Fibroblast of mammary gland (primary cell): ENCODE measurements around the gene APOL6.

Experiments
- DNase-seq: peaks from one replicate; pipeline ENCODE4 v3.0.0-alpha.2; 2010; ENCODE audit warnings: low read depth
- H3K4me3 ChIP-seq: 2 replicates; pipeline ENCODE4 v1.5.1; 2011; ENCODE audit warnings: low read depth, mild to moderate bottlenecking, low read length, moderate library complexity; ENCODE audit not compliant: control insufficient read depth
- TF ChIP-seq, protein P1 (sequence below): conservative IDR thresholded peaks from 2 replicates; pipeline ENCODE4 v1.5.1; 2011; ENCODE audit warnings: low read depth, low read length, inconsistent platforms; ENCODE audit not compliant: control insufficient read depth, insufficient read depth

Gene APOL6

DNA sequence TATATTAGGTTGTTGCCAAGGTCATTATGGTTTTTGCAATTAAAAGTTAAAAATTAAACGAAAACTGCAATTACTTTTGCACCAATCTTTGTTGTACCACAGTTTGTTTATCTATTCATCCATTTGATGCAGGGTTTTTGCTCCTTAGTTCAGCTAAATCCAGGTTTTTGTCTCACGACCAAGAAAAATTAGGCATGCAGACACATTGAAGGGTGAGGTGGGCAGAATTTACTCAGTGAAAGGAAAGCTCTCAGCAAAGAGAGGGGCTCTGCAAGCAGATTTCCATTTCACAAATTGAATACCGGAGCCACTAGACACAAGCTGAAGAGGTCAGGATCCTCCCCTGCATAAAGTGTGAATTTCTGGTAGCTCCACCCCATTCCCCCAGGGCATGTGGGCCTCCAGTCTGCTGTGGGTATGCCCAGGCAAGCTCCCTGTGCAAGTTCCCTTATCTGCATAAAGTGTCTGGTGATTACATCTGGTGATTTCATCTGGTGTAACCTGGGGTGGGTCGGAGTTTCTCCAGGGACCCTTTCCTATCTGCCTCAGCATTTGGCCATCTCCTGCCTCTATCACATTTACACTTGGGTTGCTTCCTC is 33.3 kb downstream of the APOL6 start:
- TF ChIP-seq, protein P1, sequence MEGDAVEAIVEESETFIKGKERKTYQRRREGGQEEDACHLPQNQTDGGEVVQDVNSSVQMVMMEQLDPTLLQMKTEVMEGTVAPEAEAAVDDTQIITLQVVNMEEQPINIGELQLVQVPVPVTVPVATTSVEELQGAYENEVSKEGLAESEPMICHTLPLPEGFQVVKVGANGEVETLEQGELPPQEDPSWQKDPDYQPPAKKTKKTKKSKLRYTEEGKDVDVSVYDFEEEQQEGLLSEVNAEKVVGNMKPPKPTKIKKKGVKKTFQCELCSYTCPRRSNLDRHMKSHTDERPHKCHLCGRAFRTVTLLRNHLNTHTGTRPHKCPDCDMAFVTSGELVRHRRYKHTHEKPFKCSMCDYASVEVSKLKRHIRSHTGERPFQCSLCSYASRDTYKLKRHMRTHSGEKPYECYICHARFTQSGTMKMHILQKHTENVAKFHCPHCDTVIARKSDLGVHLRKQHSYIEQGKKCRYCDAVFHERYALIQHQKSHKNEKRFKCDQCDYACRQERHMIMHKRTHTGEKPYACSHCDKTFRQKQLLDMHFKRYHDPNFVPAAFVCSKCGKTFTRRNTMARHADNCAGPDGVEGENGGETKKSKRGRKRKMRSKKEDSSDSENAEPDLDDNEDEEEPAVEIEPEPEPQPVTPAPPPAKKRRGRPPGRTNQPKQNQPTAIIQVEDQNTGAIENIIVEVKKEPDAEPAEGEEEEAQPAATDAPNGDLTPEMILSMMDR = no peak
- DNase-seq = no peak
- no peak overlapping the region for H3K4me3 ChIP-seq

DNA sequence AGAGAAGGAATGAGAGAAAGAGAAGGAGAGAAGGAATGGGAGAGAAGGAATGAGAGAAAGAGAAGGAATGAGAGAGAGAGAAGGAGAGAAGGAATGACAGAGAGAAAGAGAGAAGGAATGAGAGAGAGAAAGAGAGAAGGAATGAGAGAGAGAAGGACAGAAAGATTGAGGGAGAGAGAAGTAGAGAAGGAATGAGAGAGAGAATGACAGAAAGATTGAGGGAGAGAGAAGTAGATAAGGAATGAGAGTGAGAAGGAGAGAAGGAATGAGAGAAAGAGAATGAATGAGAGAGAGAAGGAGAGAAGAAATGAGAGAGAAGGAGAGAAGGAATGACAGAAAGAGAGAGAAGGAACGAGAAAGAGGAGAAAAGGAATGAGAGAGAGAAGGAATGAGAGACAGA is 35.3 kb downstream of the APOL6 start:
- TF ChIP-seq, protein P1 = no peak
- no peak overlapping the region for H3K4me3 ChIP-seq
- DNase-seq = no peak

DNA sequence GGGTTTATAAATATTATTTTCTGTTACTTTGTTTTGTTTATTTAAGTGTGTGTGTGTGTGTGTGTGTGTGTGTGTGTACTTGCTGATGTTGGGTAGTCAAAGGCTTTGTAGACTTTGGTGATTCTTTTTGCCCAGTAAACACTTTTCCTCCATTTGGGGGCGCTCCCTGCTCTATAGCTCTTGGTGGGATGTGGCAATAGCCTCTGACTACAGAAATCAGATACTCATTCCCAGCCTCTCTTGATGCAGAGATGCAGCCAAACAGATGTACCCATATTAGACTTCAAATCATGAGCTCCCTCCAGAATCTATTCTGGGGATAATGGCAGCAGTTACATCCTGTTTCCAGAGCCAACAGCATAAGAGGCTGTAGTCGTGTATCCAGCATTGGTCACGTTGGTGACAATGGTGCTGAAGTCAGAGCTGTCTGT is 36.0 kb downstream of the APOL6 start:
- TF ChIP-seq, protein P1 = peak; percentile 42
- DNase-seq = peak; percentile 66
- H3K4me3 ChIP-seq = no peak overlapping the region

DNA sequence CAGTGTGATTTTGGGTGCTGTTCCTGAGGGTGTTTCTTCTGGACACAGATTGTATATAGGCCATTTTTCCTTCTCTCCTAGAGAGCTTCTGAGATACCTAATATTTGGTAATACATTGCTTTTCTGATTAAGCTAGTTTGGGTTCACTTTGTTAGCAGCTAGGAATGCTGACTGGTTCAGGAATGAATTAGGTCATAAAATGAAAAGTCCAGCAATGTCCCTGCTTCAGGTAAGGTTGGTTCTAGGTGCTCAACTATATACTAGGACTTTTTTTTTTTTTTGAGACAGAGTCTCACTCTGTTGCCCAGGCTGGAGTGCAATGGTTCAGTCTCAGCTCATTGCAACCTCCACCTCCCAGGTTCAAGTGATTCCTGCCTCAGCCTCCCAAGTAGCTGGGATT is 36.5 kb downstream of the APOL6 start:
- no peak for DNase-seq
- TF ChIP-seq, protein P1 = no peak
- H3K4me3 ChIP-seq = no peak overlapping the region

DNA sequence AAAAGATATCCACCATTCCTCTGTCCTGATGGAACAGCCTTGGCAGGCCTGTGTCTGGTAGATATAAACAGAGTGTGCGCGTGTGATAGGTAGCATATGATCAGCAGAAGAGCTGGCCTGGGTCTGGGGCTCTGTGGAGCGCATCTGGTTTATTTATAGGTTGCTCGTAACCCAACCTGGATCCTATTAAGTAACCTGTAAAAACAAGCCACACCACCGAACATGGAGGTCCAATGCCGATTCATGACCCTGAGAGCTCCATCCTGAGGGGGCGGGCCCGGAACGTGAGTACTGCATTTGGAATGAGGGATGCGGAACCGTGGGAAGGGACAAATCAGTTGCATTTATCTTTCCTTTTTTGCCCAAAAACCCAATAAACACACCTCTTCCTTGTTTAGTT is 37.5 kb downstream of the APOL6 start:
- DNase-seq = peak; percentile 56
- TF ChIP-seq, protein P1 = no peak
- H3K4me3 ChIP-seq = no peak overlapping the region

DNA sequence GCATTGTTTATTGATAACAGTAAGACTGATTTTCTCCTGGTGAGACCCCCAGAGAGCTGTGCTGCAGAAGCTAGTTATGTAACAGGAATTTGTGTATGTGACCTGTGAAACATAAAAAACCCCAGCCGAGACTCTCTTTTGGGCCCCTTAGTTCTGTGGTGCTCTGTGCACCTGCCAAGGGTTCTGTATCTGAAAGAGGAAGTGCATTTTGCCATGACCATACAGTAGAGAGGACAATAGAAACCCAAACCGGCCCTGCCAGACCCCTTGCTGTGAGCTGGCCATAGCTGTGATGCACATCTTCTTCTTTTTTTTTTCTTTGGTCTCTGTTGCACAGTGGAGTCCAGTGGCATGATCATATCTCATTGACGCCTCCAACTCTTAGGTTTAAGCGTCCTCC is 38.1 kb downstream of the APOL6 start:
- no peak overlapping the region for H3K4me3 ChIP-seq
- DNase-seq = no peak
- TF ChIP-seq, protein P1 = no peak

DNA sequence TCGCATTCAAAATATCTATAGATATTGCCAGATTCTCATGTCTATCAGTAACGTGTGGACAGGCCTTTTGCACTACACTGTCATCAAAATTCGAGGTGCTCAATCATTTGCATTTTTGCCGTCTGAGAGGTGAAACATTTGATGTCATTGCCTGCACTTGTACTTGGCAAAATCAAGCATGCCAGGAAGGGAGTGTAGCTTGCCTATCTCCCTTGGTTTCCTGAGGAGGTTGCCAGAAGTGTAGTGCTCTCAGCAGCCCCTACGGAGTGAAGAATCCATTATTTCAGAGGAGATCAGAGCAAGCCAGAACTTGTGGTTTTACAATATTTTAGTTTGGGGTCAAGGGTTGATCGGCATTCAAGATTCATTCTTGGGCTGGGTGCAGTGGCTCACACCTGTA is 39.2 kb downstream of the APOL6 start:
- TF ChIP-seq, protein P1 = no peak
- H3K4me3 ChIP-seq = no peak overlapping the region
- no peak for DNase-seq
